Naive thymus-derived CD4-positive, alpha-beta T cell (primary cell): Measurements from ENCODE around the gene SLIT3. TPM values are rescaled to one million over a fixed set of nuclear protein-coding genes. Genes with fewer than 3 reads are reported as not detected.
A peak's percentile ranks its signal among the peaks of the same experiment; 100 is the strongest.

Experiments
- ATAC-seq: fragments of 150-1000 bp; cut with Tn5 transposase; 2 replicates; pipeline ENCODE4 v1.10.0; 2021; ENCODE audit warnings: mild to moderate bottlenecking, moderate library complexity
- CTCF ChIA-PET: fragments of 350-600 bp; sonication (Branson Sonifier 250); formaldehyde crosslinking; loops from one replicate; lab custom pipeline; 2021; ENCODE audit warnings: antibody characterized with exemption; lab: Charles Lee
- POLR2A ChIA-PET: fragments of 350-600 bp; sonication (Branson Sonifier 250); formaldehyde crosslinking; loops from one replicate; lab custom pipeline; 2021; ENCODE audit warnings: antibody characterized with exemption, inconsistent platforms; lab: Charles Lee
- DNase-seq, 9 donors: peaks; one replicate each; pipeline versions ENCODE4 v3.0.0 to v3.0.0-alpha.2; 2020 to 2022; ENCODE audit warnings: mixed read lengths in 1 of 9
- H3K27ac ChIP-seq: one replicate; pipeline ENCODE4 v1.7.0; 2013; ENCODE audit warnings: mild to moderate bottlenecking, low read depth, low read length, moderate library complexity
- H3K27me3 ChIP-seq, 2 donors: one replicate each; pipeline ENCODE4 v1.7.0; 2013; ENCODE audit warnings: low read length in 2 of 2, mild to moderate bottlenecking in 2 of 2, moderate library complexity in 2 of 2; ENCODE audit not compliant: control insufficient read depth in 2 of 2, insufficient read depth in 2 of 2
- H3K36me3 ChIP-seq, 3 experiments: 1 replicate in 2 of 3; 2 replicates in 1 of 3; pipeline ENCODE4 v1.7.0; 2013; ENCODE audit warnings: low read length in 3 of 3, mild to moderate bottlenecking in 3 of 3, moderate library complexity in 1 of 3; ENCODE audit not compliant: insufficient read depth in 3 of 3, control insufficient read depth in 2 of 3
- H3K4me1 ChIP-seq, 2 donors: one replicate each; pipeline ENCODE4 v1.7.0; 2013; ENCODE audit warnings: low read length in 2 of 2, mild to moderate bottlenecking in 2 of 2, moderate library complexity in 1 of 2; ENCODE audit not compliant: control insufficient read depth in 2 of 2, insufficient read depth in 2 of 2
- H3K4me3 ChIP-seq: 2 replicates; pipeline ENCODE4 v1.7.0; 2013; ENCODE audit warnings: mild to moderate bottlenecking, low read length
- H3K9me3 ChIP-seq, 3 experiments: 1 replicate in 2 of 3; 2 replicates in 1 of 3; pipeline ENCODE4 v1.7.0; 2013; ENCODE audit warnings: low read length in 3 of 3; ENCODE audit not compliant: control insufficient read depth in 2 of 3
- H3K27ac Mint-ChIP-seq, 9 donors: one replicate each; pipeline ENCODE4 v1.8.0; 2020 to 2022; ENCODE audit warnings: mixed read lengths in 9 of 9, mild to moderate bottlenecking in 8 of 9, moderate library complexity in 5 of 9, inconsistent platforms in 2 of 9
- H3K27me3 Mint-ChIP-seq, 5 donors: one replicate each; pipeline ENCODE4 v1.8.0; 2021 to 2022; ENCODE audit warnings: mixed read lengths in 5 of 5, mild to moderate bottlenecking in 1 of 5
- H3K36me3 Mint-ChIP-seq, 5 donors: one replicate each; pipeline ENCODE4 v1.8.0; 2020 to 2022; ENCODE audit warnings: mixed read lengths in 5 of 5, mild to moderate bottlenecking in 3 of 5, inconsistent platforms in 1 of 5
- H3K4me1 Mint-ChIP-seq, 7 donors: one replicate each; pipeline ENCODE4 v1.8.0; 2020 to 2022; ENCODE audit warnings: mixed read lengths in 7 of 7, mild to moderate bottlenecking in 3 of 7, inconsistent platforms in 1 of 7
- H3K4me3 Mint-ChIP-seq, 10 donors: one replicate each; pipeline ENCODE4 v1.8.0; 2020 to 2022; ENCODE audit warnings: mild to moderate bottlenecking in 10 of 10, mixed read lengths in 10 of 10, moderate library complexity in 6 of 10, inconsistent platforms in 2 of 10
- H3K9me3 Mint-ChIP-seq, 11 donors: one replicate each; pipeline ENCODE4 v1.8.0; 2020 to 2022; ENCODE audit warnings: mixed read lengths in 11 of 11, mild to moderate bottlenecking in 4 of 11, inconsistent platforms in 1 of 11, moderate library complexity in 1 of 11
- intact Hi-C, 2 donors: fragments of 100-400 bp; cut with micrococcal nuclease; formaldehyde crosslinking; loops; one replicate each; pipeline ENCODE4 v1.15.1; 2023
- polyA plus RNA-seq, 2 donors: library from polyadenylated mRNA; unstranded; fragments of 300-500 nt; fragmentation: Illumina TruSeq; gene quantifications; one replicate each; pipeline ENCODE4 v1.2.3, GENCODE V29; 2021
- total RNA-seq, 6 experiments: library from RNA in 5 of 6; stranded (reverse) in 5 of 6; gene quantifications; 1 replicate in 5 of 6; 2 replicates in 1 of 6; pipeline ENCODE4 v1.2.3 and lab custom pipeline; 2021 to 2026

The SLIT3 gene
- total and polyA plus RNA-seq, 7 experiments from 2014 or later: 0.34 TPM; not detected in 6

DNA sequence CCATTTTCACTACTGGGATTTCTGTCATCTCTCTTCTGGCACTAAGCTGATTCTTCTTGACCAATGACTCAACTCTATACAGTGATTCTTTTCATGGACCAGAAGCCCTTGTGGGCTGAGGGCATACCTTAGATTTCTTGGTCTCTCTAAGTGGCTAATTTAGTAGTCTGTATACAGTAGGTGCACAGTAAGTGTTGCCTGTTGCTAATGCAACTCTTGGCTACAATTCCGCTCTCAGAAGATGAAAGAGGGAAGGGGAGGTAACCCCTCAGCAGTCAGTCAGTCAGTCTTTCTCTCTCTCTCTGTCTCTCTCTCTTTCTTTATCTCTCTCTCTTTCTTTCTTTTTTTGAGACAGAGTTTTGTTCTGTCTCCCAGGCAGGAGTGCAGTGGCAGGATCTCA, 606.6 kb downstream of the SLIT3 start:
- no peaks in the 10 kb centered on the region for H3K9me3 ChIP-seq
- Mint-ChIP-seq H3K4me3 (no peak overlapping the region), H3K4me1 (no peaks in the 10 kb centered on the region), H3K36me3 (no peaks in the 10 kb centered on the region), H3K27ac (no peak overlapping the region), H3K9me3 (no peaks in the 10 kb centered on the region), H3K27me3 (peaks cover 0 to 17% (median 4%) of the 10 kb centered on the region in 5 donors)
- no peak overlapping the region for H3K4me3 ChIP-seq
- no peak overlapping the region for H3K27ac ChIP-seq
- no peaks in the 10 kb centered on the region for H3K27me3 ChIP-seq
- H3K36me3 ChIP-seq: no peaks in the 10 kb centered on the region
- intact Hi-C loops: no loop called here
- DNase-seq: no peak
- ATAC-seq: no peak
- H3K4me1 ChIP-seq: no peaks in the 10 kb centered on the region
- CTCF ChIA-PET: no interaction called here
- POLR2A ChIA-PET: interaction anchor here (0.6 kb wide), 1 partner anchor 171 kb away, joined by 3 read pairs; no protein-coding TSS in a partner anchor

DNA sequence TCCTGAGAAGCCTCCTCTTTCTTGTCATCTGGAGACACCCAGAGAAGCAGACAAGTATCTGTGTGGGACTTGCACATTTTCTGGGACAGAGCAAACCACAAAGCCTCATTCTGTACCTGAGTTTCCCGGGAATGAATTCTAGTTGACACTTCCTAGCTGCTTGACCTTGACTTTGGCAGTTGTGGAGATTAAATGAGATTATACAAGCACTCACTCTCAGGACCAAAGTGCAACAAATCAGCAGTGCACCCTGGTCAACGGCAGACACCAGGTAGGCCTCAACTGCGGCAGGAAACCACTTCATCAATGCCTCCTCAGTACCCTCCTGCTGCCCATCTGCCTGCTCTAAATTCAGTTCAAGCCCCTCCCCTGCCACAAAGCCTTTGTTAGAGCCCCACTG, 607.1 kb downstream of the SLIT3 start:
- POLR2A ChIA-PET: no interaction called here
- no peak overlapping the region for H3K27ac Mint-ChIP-seq
- no peak overlapping the region for H3K4me3 ChIP-seq
- H3K27me3 Mint-ChIP-seq: peaks cover 0 to 17% (median 4%) of the 10 kb centered on the region in 5 donors
- no peak for DNase-seq
- no peak for ATAC-seq
- H3K4me3 Mint-ChIP-seq: no peak overlapping the region
- no peaks in the 10 kb centered on the region for H3K27me3 ChIP-seq
- no peaks in the 10 kb centered on the region for H3K9me3 ChIP-seq
- no peaks in the 10 kb centered on the region for H3K9me3 Mint-ChIP-seq
- no peak overlapping the region for H3K27ac ChIP-seq
- intact Hi-C loops: no loop called here
- CTCF ChIA-PET: no interaction called here
- H3K36me3 Mint-ChIP-seq: no peaks in the 10 kb centered on the region
- H3K4me1 ChIP-seq: no peaks in the 10 kb centered on the region
- H3K36me3 ChIP-seq: no peaks in the 10 kb centered on the region
- no peaks in the 10 kb centered on the region for H3K4me1 Mint-ChIP-seq

DNA sequence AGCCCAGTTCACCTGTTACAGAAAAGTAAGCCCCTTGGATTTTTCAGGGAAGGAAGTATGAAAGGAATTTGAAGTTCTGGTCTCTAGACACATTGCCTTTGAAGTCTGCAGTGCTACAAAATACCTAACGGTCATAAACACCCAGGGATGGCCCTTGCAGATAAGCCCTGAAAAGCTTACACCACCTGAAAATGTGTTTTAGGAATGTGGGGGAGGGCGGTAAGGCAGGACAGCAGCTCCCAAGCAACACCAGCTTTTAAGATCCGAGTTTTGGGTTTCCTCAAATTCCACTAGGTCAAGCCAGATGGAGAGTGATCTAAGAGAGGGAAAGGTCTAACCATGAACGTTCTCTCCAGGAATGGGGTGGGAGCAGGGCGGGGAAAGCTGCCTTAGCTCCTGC, 607.6 kb downstream of the SLIT3 start:
- no peaks in the 10 kb centered on the region for H3K9me3 Mint-ChIP-seq
- no peak overlapping the region for H3K27ac ChIP-seq
- ATAC-seq (no peak), DNase-seq (no peak)
- H3K36me3 Mint-ChIP-seq: no peaks in the 10 kb centered on the region
- no peak overlapping the region for H3K4me3 ChIP-seq
- CTCF ChIA-PET: no interaction called here
- no peaks in the 10 kb centered on the region for H3K4me1 ChIP-seq
- no peak overlapping the region for H3K4me3 Mint-ChIP-seq
- intact Hi-C loops: no loop called here
- H3K36me3 ChIP-seq: no peaks in the 10 kb centered on the region
- H3K4me1 Mint-ChIP-seq: no peaks in the 10 kb centered on the region
- peaks cover 0 to 17% (median 4%) of the 10 kb centered on the region in 5 donors for H3K27me3 Mint-ChIP-seq
- no peaks in the 10 kb centered on the region for H3K9me3 ChIP-seq
- H3K27ac Mint-ChIP-seq: no peak overlapping the region
- POLR2A ChIA-PET: no interaction called here
- H3K27me3 ChIP-seq: no peaks in the 10 kb centered on the region

DNA sequence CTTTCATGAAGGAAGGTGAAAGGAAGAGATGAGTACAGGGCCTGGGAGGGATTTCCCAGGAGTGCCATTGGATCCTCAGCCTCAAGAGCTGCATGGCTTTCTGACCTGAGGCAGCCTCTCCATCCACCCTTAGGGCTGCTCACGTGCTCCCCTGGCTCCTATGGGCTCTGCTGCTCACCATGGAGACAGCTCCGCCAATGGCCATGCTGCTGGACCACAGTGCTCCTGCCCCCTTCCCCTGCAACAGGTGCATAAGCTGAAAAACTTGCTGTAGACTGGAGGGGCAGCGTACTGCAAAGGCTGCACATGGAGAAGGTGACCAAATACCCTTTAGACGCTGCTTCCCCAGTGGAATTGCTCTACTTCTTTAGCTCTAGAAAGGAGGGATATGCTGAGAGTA, 609.0 kb downstream of the SLIT3 start:
- Histone ChIP-seq H3K27me3 (no peaks in the 10 kb centered on the region), H3K4me3 (no peak overlapping the region), H3K36me3 (no peaks in the 10 kb centered on the region), H3K9me3 (no peaks in the 10 kb centered on the region), H3K27ac (no peak overlapping the region), H3K4me1 (no peaks in the 10 kb centered on the region)
- CTCF ChIA-PET: interaction anchor here (0.5 kb wide), 1 partner anchor 465 kb away, joined by 3 read pairs; no protein-coding TSS in a partner anchor
- Mint-ChIP-seq H3K4me1 (no peaks in the 10 kb centered on the region), H3K27me3 (peaks cover 0 to 17% (median 3%) of the 10 kb centered on the region in 5 donors), H3K4me3 (no peak overlapping the region), H3K27ac (no peak overlapping the region), H3K36me3 (no peaks in the 10 kb centered on the region), H3K9me3 (no peaks in the 10 kb centered on the region)
- no peak for ATAC-seq
- intact Hi-C loops: no loop called here
- DNase-seq: no peak
- POLR2A ChIA-PET: no interaction called here

DNA sequence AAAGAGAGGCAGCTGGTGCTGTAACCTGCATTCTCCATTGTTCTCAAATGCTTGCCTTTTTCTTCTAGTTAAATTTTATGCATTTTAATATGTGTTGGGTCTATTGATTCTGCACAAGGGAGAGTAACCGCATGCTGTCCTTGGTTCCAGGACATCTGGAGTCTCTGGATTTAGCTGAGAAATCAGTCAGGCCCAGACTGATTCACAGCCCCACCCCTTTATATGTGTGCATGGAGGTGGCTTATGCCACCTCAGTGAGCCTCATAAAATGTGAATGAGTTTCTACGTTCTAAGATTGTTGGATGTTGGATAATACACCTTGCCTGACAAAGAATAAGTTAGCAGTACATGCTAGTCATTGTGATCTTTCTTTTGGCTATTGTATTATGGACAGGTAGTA, 611.7 kb downstream of the SLIT3 start:
- H3K36me3 ChIP-seq: no peaks in the 10 kb centered on the region
- no peaks in the 10 kb centered on the region for H3K9me3 ChIP-seq
- H3K27me3 ChIP-seq: no peaks in the 10 kb centered on the region
- ChIA-PET CTCF (no interaction called here), POLR2A (no interaction called here)
- peaks cover 0 to under 1% (median 0%) of the 10 kb centered on the region in 7 donors for H3K4me1 Mint-ChIP-seq
- H3K4me3 ChIP-seq: no peak overlapping the region
- peak overlapping the region in 1 of 9 donors; percentile 52 for H3K27ac Mint-ChIP-seq
- H3K4me1 ChIP-seq: no peaks in the 10 kb centered on the region
- no peak overlapping the region for H3K4me3 Mint-ChIP-seq
- H3K27ac ChIP-seq: no peak overlapping the region
- intact Hi-C loops: no loop called here
- ATAC-seq: no peak
- no peak for DNase-seq
- H3K9me3 Mint-ChIP-seq: no peaks in the 10 kb centered on the region
- no peaks in the 10 kb centered on the region for H3K36me3 Mint-ChIP-seq
- H3K27me3 Mint-ChIP-seq: peaks cover 0 to 8% (median 0%) of the 10 kb centered on the region in 5 donors

DNA sequence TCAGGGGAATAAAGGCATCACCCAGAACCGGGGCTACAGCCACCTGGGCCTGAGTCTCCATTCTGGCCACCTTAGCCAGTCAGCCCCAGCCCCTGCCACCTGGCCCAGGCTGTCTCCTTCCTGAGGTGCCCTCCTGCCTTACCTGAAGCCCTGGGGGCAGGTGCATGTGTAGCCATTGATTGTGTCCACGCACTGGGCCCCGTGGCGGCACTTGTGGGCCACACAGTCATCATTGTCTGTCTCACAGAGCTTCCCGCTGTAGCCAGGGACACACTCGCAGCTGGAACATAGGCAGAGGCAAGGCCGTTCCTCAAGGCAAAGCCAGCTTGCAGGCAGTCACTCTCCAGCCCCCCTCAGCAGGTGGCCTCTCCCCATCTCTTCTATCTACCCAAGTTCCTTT, 614.1 kb downstream of the SLIT3 start:
- Histone ChIP-seq H3K27ac (no peak overlapping the region), H3K4me1 (peaks cover 0 to 5% of the 10 kb centered on the region in 2 donors), H3K9me3 (no peaks in the 10 kb centered on the region), H3K27me3 (no peaks in the 10 kb centered on the region), H3K36me3 (no peaks in the 10 kb centered on the region), H3K4me3 (no peak overlapping the region)
- no peak for ATAC-seq
- H3K27me3 Mint-ChIP-seq: peaks cover 0 to 3% (median 0%) of the 10 kb centered on the region in 5 donors
- DNase-seq: no peak
- POLR2A ChIA-PET: no interaction called here
- intact Hi-C loops: no loop called here
- no peaks in the 10 kb centered on the region for H3K9me3 Mint-ChIP-seq
- CTCF ChIA-PET: no interaction called here
- no peak overlapping the region for H3K4me3 Mint-ChIP-seq
- H3K27ac Mint-ChIP-seq: peak overlapping the region in 1 of 9 donors; percentile 24
- peaks cover 4 to 20% (median 14%) of the 10 kb centered on the region in 7 donors for H3K4me1 Mint-ChIP-seq
- H3K36me3 Mint-ChIP-seq: no peaks in the 10 kb centered on the region

DNA sequence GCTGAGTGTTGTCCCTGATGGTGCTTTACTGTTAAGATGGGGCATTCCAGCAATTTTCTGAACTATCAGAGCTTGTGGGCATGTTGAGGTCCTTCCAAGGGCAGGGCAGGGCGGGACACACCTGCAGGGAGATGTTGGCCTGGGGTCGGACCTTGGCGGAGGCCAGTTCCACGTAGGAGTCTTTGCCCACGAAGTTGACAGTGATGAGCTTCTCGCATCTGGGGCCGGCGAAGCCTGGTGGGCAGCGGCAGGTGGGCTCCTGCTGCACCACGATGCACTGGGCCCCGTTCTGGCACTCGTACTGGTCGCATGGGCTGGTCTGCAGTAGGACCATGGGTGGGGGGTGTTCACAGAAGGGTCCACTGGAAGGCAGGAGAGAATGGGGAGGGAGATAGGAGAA, 615.4 kb downstream of the SLIT3 start:
- H3K36me3 Mint-ChIP-seq: no peaks in the 10 kb centered on the region
- H3K4me3 ChIP-seq: no peak overlapping the region
- DNase-seq (no peak), ATAC-seq (no peak)
- H3K4me1 Mint-ChIP-seq: peaks cover 6 to 20% (median 14%) of the 10 kb centered on the region in 7 donors
- H3K4me3 Mint-ChIP-seq: no peak overlapping the region
- ChIA-PET CTCF (interaction anchor here (0.5 kb wide), 1 partner anchor 37 kb away, joined by 3 read pairs; no protein-coding TSS in a partner anchor), POLR2A (no interaction called here)
- peaks cover 0 to 3% (median 0%) of the 10 kb centered on the region in 5 donors for H3K27me3 Mint-ChIP-seq
- H3K27me3 ChIP-seq: no peaks in the 10 kb centered on the region
- H3K27ac ChIP-seq: no peak overlapping the region
- no peaks in the 10 kb centered on the region for H3K9me3 Mint-ChIP-seq
- H3K27ac Mint-ChIP-seq: peak overlapping the region in 2 of 9 donors; percentile 23 to 27
- H3K36me3 ChIP-seq: no peaks in the 10 kb centered on the region
- H3K4me1 ChIP-seq: peaks cover 0 to 5% of the 10 kb centered on the region in 2 donors
- intact Hi-C loops: no loop called here
- no peaks in the 10 kb centered on the region for H3K9me3 ChIP-seq
